AG09309 (cell line): ENCODE measurements around the gene RSRC1.
"Not testable (repeated sequence)": the region's sequence is repeated elsewhere in the genome, so short reads cannot be mapped to it uniquely, and the experiment has no call there.

ENCODE experiments used
- DNase-seq: peaks from one replicate; pipeline ENCODE4 v3.0.0-alpha.2; 2010; ENCODE audit warnings: low read depth
- H3K4me3 ChIP-seq: 2 replicates; pipeline ENCODE4 v1.5.1; 2011; ENCODE audit warnings: mild to moderate bottlenecking, low read depth, low read length, moderate library complexity; ENCODE audit not compliant: control insufficient read depth
- CTCF ChIP-seq: IDR thresholded peaks from 2 replicates; pipeline ENCODE4 v1.5.1; 2011; ENCODE audit warnings: mild to moderate bottlenecking, low read depth, low read length, inconsistent platforms; ENCODE audit not compliant: insufficient read depth, control insufficient read depth; ENCODE audit errors: missing control alignments

RSRC1 gene

GRCh38 chr3:158493931-158494330, 384.0 kb downstream of the RSRC1 start:
- no peak overlapping the region for H3K4me3 ChIP-seq
- DNase-seq, result no peak
- TF ChIP-seq CTCF, result no peak

- no peak for TF ChIP-seq CTCF
- H3K4me3 ChIP-seq, result no peak overlapping the region
- no peak for DNase-seq
These were observed 384.8 kb downstream of the RSRC1 start for GRCh38 chr3:158494673-158495072.

GRCh38 chr3:158495398-158495902, 385.6 kb downstream of the RSRC1 start:
- not testable (repeated sequence) for DNase-seq

GRCh38 chr3:158505117-158505516, 395.2 kb downstream of the RSRC1 start:
- H3K4me3 ChIP-seq, result no peak overlapping the region
- TF ChIP-seq CTCF, result no peak
- no peak for DNase-seq

More at GRCh38 chr3:158495398-158495902, 385.6 kb downstream of the RSRC1 start:
- not testable (repeated sequence) for H3K4me3 ChIP-seq

- H3K4me3 ChIP-seq, result no peak overlapping the region
- TF ChIP-seq CTCF, result no peak
- no peak for DNase-seq
These were observed 396.6 kb downstream of the RSRC1 start for GRCh38 chr3:158506456-158506855.

- DNase-seq, result no peak
- no peak overlapping the region for H3K4me3 ChIP-seq
- TF ChIP-seq CTCF, result no peak
These were observed 398.6 kb downstream of the RSRC1 start for GRCh38 chr3:158508481-158508880.

GRCh38 chr3:158509891-158510290, 400.0 kb downstream of the RSRC1 start:
- H3K4me3 ChIP-seq, result no peak overlapping the region
- no peak for TF ChIP-seq CTCF
- DNase-seq, result no peak

- DNase-seq, H3K4me3 ChIP-seq: not testable (repeated sequence)
These were observed 406.8 kb downstream of the RSRC1 start for GRCh38 chr3:158516729-158517128.
